ENCODE measurements around the gene ZDHHC14.

DNA sequence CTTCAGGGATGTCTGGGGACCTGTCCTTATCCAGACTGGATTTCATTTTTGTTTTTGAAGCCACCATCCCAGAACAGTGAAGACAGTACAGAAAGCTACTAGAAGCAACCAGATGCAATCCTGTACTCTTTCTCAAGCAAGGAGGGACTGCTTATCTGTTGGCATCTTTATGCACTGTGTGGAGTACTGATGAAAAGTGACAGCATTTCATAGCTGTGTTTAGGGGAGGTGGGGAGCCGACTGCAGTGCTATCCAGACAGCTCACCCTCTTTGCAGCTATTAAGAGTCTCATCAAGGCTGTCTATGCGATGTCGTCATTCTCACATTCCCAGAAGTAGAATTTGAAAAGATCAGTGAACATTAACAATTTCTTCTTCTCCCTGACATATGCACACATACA is 5.5 kb downstream of the ZDHHC14 start:
- TF ChIP-seq, protein P1, sequence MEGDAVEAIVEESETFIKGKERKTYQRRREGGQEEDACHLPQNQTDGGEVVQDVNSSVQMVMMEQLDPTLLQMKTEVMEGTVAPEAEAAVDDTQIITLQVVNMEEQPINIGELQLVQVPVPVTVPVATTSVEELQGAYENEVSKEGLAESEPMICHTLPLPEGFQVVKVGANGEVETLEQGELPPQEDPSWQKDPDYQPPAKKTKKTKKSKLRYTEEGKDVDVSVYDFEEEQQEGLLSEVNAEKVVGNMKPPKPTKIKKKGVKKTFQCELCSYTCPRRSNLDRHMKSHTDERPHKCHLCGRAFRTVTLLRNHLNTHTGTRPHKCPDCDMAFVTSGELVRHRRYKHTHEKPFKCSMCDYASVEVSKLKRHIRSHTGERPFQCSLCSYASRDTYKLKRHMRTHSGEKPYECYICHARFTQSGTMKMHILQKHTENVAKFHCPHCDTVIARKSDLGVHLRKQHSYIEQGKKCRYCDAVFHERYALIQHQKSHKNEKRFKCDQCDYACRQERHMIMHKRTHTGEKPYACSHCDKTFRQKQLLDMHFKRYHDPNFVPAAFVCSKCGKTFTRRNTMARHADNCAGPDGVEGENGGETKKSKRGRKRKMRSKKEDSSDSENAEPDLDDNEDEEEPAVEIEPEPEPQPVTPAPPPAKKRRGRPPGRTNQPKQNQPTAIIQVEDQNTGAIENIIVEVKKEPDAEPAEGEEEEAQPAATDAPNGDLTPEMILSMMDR (conservative IDR thresholded peaks at IDR 0.05; ENCODE audit: low read depth in 2 of 2): no peak
- TF ChIP-seq POLR2AphosphoS5 (IDR thresholded peaks at IDR 0.05; ENCODE audit: low read depth) (no peak), EZH2 (IDR thresholded peaks at IDR 0.05; ENCODE audit: low read depth, unreplicated experiment) (no peak), CREB1 (CRISPR knock-in tag; IDR thresholded peaks at IDR 0.05; ENCODE audit: low read depth) (no peak), ZNF114 (CRISPR knock-in tag; IDR thresholded peaks at IDR 0.05) (no peak), NANOG (IDR thresholded peaks at IDR 0.05; ENCODE audit: borderline replicate concordance) (no peak), EZH2phosphoT487 (IDR thresholded peaks at IDR 0.05; ENCODE audit: unreplicated experiment) (no peak), JUNB (IDR thresholded peaks at IDR 0.05; ENCODE audit: unreplicated experiment) (no peak)
- TF ChIP-seq, protein P2, sequence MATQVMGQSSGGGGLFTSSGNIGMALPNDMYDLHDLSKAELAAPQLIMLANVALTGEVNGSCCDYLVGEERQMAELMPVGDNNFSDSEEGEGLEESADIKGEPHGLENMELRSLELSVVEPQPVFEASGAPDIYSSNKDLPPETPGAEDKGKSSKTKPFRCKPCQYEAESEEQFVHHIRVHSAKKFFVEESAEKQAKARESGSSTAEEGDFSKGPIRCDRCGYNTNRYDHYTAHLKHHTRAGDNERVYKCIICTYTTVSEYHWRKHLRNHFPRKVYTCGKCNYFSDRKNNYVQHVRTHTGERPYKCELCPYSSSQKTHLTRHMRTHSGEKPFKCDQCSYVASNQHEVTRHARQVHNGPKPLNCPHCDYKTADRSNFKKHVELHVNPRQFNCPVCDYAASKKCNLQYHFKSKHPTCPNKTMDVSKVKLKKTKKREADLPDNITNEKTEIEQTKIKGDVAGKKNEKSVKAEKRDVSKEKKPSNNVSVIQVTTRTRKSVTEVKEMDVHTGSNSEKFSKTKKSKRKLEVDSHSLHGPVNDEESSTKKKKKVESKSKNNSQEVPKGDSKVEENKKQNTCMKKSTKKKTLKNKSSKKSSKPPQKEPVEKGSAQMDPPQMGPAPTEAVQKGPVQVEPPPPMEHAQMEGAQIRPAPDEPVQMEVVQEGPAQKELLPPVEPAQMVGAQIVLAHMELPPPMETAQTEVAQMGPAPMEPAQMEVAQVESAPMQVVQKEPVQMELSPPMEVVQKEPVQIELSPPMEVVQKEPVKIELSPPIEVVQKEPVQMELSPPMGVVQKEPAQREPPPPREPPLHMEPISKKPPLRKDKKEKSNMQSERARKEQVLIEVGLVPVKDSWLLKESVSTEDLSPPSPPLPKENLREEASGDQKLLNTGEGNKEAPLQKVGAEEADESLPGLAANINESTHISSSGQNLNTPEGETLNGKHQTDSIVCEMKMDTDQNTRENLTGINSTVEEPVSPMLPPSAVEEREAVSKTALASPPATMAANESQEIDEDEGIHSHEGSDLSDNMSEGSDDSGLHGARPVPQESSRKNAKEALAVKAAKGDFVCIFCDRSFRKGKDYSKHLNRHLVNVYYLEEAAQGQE (IDR thresholded peaks at IDR 0.05; ENCODE audit: unreplicated experiment): no peak
